Retina (tissue), 1 donor: ENCODE measurements around the gene UTF1.

ENCODE experiments used
- DNase-seq: peaks from one replicate; pipeline ENCODE4 v3.0.0-alpha.2; 2016

UTF1 gene

DNA sequence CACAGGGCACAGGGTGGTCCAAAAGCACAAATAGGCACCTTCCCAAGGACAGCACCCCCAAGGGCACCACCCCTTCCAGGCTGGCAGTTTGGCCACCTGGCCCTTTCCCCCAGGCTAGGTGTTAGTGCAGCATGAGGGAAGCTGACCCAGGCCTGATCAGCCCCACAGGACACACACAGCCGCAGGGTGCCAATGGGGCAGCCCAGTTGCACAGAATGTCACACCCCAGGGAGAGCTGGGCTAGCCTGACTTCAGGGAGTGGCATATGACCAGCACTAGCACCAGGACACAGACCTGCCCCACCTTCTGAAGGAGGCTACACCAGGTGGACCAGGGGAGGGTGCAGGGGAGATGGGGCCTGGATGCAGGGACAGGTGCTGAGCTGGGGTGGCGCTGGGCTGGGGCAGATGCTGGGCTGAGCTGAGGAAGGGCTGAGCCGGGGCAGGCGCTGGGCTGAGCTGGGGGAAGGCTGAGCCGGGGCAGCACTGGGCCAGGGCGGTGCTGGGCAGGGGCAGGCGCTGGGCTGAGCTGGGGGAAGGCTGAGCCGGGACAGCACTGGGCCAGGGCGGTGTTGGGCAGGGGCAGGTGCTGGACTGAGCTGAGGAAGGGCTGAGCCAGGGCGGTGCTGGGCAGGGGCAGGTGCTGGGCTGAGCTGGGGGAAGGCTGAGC lies 50.5 kb downstream of the UTF1 start:
- no peak for DNase-seq

DNA sequence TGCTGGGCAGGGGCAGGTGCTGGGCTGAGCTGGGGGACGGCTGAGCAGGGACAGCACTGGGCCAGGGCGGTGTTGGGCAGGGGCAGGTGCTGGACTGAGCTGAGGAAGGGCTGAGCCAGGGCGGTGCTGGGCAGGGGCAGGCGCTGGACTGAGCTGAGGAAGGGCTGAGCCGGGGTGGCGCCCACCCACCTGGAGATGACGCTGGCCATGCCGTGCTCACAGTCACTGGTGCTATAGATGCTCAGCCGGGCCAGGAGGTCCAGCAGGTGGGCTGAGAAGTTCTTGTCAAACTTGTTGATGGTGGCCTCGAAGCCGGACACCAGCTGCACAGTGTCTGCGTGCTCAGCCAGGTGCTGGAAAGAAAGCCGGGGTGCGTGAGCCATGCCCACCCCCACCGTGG lies 51.1 kb downstream of the UTF1 start:
- DNase-seq, result no peak
